ENCODE data around the gene RNF157. TPM values are rescaled to one million over a fixed set of nuclear protein-coding genes. Genes with fewer than 3 reads are reported as not detected.

RNF157 gene
- total RNA-seq, 4 donors from 2014 or later: 1.7 to 6.6 (median 4.7) TPM

GRCh38 chr17:76276069-76276431 lies 35.8 kb upstream of the RNF157 start:
- 86 to 94% methylated on average over 10 to 11 of the region's 11 CpGs for WGBS, 2 donors
- TF ChIP-seq POLR2A (IDR thresholded peaks at IDR 0.05): no peak
- TF ChIP-seq CTCF (IDR thresholded peaks at IDR 0.05): no peak
- Histone ChIP-seq H3K27ac (no peak overlapping the region), H3K27me3 (no peaks in the 10 kb centered on the region), H3K36me3 (no peaks in the 10 kb centered on the region), H3K4me1 (peaks cover 23 to 35% of the 10 kb centered on the region in 2 donors), H3K9me3 (no peaks in the 10 kb centered on the region), H3K4me3 (replicated peaks in 1 of 3) (no peak overlapping the region)
- intact Hi-C loops (cut with DNase I): loop anchor here (5.0 to 10.0 kb wide), 2 partner anchors 94 to 271 kb away; partner anchors contain the start of gene CDK3
- no peak for DNase-seq

DNA sequence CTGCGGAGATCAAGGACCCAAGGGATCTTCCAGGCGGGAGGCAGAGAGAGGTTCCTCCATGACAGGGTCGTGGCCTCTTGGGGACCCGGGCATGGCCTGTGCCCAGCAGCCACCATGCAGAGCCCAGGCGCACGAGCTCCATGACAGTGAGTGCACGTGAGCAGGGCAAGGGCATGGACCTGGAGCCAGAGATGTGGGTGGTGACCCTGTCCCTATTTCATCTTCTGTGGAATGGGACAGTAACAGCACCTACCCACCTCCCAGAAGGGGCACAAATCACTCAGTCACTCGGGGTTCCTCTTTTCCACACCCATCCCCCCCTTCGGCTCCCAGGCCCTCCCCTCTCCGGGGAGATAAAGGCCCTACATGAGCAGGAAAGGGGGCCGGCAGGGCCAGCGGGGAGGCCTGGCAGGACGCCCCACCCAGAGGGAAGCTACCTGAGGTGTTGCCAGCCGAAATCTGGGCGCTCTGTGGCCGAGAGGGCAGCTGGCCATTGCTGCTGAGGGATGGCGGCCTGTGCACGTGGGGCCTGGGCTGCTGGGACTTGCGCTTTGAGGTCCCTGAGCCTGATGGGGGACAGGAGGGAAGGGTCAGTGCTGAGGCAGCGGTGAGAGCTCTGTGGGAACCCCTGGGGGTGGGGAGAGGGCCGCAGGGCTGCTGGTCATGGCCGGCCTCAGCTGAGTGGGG lies 35.2 kb upstream of the RNF157 start:
- Histone ChIP-seq H3K9me3 (no peaks in the 10 kb centered on the region), H3K27me3 (no peaks in the 10 kb centered on the region), H3K4me3 (replicated peaks in 1 of 3) (no peak overlapping the region), H3K4me1 (peaks cover 23 to 39% of the 10 kb centered on the region in 2 donors), H3K36me3 (peaks cover 2% of the 10 kb centered on the region in 2 donors), H3K27ac (peak overlapping the region in 1 of 3 donors; percentile 33)
- TF ChIP-seq CTCF (IDR thresholded peaks at IDR 0.05): no peak
- TF ChIP-seq POLR2A (IDR thresholded peaks at IDR 0.05): no peak
- no peak for DNase-seq
- intact Hi-C loops (cut with DNase I): loop anchor here (5.0 to 10.0 kb wide), 2 partner anchors 93 to 271 kb away; partner anchors contain the start of gene CDK3
- 97 to 99% methylated on average over 10 to 14 of the region's 22 CpGs for WGBS, 2 donors

- no peak overlapping the region for H3K4me3 ChIP-seq (replicated peaks in 1 of 3)
- TF ChIP-seq CTCF (IDR thresholded peaks at IDR 0.05): no peak
- no peak for TF ChIP-seq POLR2A (IDR thresholded peaks at IDR 0.05)
- no peaks in the 10 kb centered on the region for H3K27me3 ChIP-seq
- WGBS, 2 donors: 56 to 59% methylated on average over 18 to 19 of the region's 21 CpGs
- peaks cover 23 to 39% of the 10 kb centered on the region in 2 donors for H3K4me1 ChIP-seq
- H3K36me3 ChIP-seq: peaks cover 9% of the 10 kb centered on the region in 2 donors
- no peaks in the 10 kb centered on the region for H3K9me3 ChIP-seq
- DNase-seq: no peak
- H3K27ac ChIP-seq: peak overlapping the region in 1 of 3 donors; percentile 33
- intact Hi-C loops (cut with DNase I): loop anchor here (10.0 kb wide), 1 partner anchor 270 kb away; the partner anchor contains the start of gene CDK3
Observed at GRCh38 chr17:76274112-76274956, 34.0 kb upstream of the RNF157 start.

- no peak overlapping the region for H3K4me3 ChIP-seq (replicated peaks in 1 of 3)
- TF ChIP-seq CTCF (IDR thresholded peaks at IDR 0.05) (no peak), POLR2A (IDR thresholded peaks at IDR 0.05) (no peak)
- intact Hi-C loops (cut with DNase I): loop anchor here (10.0 kb wide), 1 partner anchor 269 kb away; the partner anchor contains the start of gene CDK3
- H3K9me3 ChIP-seq: no peaks in the 10 kb centered on the region
- H3K4me1 ChIP-seq: peaks cover 22 to 39% of the 10 kb centered on the region in 2 donors
- peaks cover 9 to 14% of the 10 kb centered on the region in 2 donors for H3K36me3 ChIP-seq
- WGBS, 2 donors: 75 to 77% methylated on average over 16 to 25 of the region's 26 CpGs
- no peak for DNase-seq
- H3K27ac ChIP-seq: peak overlapping the region in 1 of 3 donors; percentile 79
- H3K27me3 ChIP-seq: no peaks in the 10 kb centered on the region
Observed at GRCh38 chr17:76273445-76274111, 33.3 kb upstream of the RNF157 start.

Measured in thyroid gland (tissue), 4 donors.